Neural cell (in vitro differentiated cells): ENCODE results near the gene NRP2.

ENCODE experiments used
- CTCF ChIP-seq: fragments of 450-650 bp; IDR thresholded peaks from 2 replicates; pipeline ENCODE4 v1.5.1; 2014; ENCODE audit warnings: antibody characterized with exemption, mild to moderate bottlenecking, moderate library complexity; ENCODE audit not compliant: poor library complexity, severe bottlenecking
- EP300 ChIP-seq: fragments of 450-650 bp; conservative IDR thresholded peaks from 2 replicates; pipeline ENCODE4 v1.6.1; 2014; ENCODE audit warnings: antibody characterized with exemption, mild to moderate bottlenecking, moderate library complexity; ENCODE audit not compliant: poor library complexity, severe bottlenecking
- EZH2 ChIP-seq: fragments of 200-600, 300-800 bp; shearing (Covaris generic), sonication (generic); IDR thresholded peaks from 2 replicates; pipeline ENCODE4 v1.6.1; 2014; ENCODE audit warnings: antibody characterized with exemption, low read length, borderline replicate concordance, mild to moderate bottlenecking; ENCODE audit not compliant: insufficient read depth, poor library complexity, severe bottlenecking
- MXI1 ChIP-seq: fragments of 450-650 bp; conservative IDR thresholded peaks from 2 replicates; pipeline ENCODE4 v1.6.1; 2014; ENCODE audit warnings: antibody characterized with exemption, mild to moderate bottlenecking; ENCODE audit not compliant: poor library complexity, severe bottlenecking
- POLR2AphosphoS5 ChIP-seq: IDR thresholded peaks from 2 replicates; pipeline ENCODE4 v1.6.1; 2012
- RAD21 ChIP-seq: fragments of 450-650 bp; conservative IDR thresholded peaks from 2 replicates; pipeline ENCODE4 v1.6.1; 2014; ENCODE audit warnings: antibody characterized with exemption, mild to moderate bottlenecking, moderate library complexity
- REST ChIP-seq: IDR thresholded peaks from 2 replicates; pipeline ENCODE4 v1.6.1; 2012; ENCODE audit warnings: borderline replicate concordance
- SMC3 ChIP-seq: fragments of 450-650 bp; conservative IDR thresholded peaks from 2 replicates; pipeline ENCODE4 v1.6.1; 2014; ENCODE audit warnings: antibody characterized with exemption, mild to moderate bottlenecking, moderate library complexity; ENCODE audit not compliant: poor library complexity
- TAF1 ChIP-seq: IDR thresholded peaks from 2 replicates; pipeline ENCODE4 v1.6.1; 2012; ENCODE audit warnings: low read depth

- no peak for TF ChIP-seq EZH2
- TF ChIP-seq CTCF: no peak
- no peak for TF ChIP-seq REST
- TF ChIP-seq MXI1: no peak
- TF ChIP-seq RAD21: no peak
- TF ChIP-seq EP300: no peak
- TF ChIP-seq TAF1: no peak
- no peak for TF ChIP-seq POLR2AphosphoS5
- TF ChIP-seq SMC3: no peak
Measured at GRCh38 chr2:205776139-205776538, 93.8 kb downstream of the NRP2 start.
